Ectodermal cell (in vitro differentiated cells): ENCODE results near the gene C1QA.

Experiments
- H3K27ac ChIP-seq: 2 replicates; pipeline ENCODE4 v1.7.0; 2013; ENCODE audit warnings: mild to moderate bottlenecking, low read depth, low read length; ENCODE audit not compliant: insufficient read depth, poor library complexity, severe bottlenecking
- H3K27me3 ChIP-seq: 2 replicates; pipeline ENCODE4 v1.7.0; 2013; ENCODE audit warnings: mild to moderate bottlenecking, low read length; ENCODE audit not compliant: insufficient read depth, control insufficient read depth, poor library complexity, severe bottlenecking
- H3K36me3 ChIP-seq: one replicate; pipeline ENCODE4 v1.7.0; 2013; ENCODE audit warnings: low read length; ENCODE audit not compliant: control insufficient read depth, insufficient read depth
- H3K4me1 ChIP-seq: one replicate; pipeline ENCODE4 v1.7.0; 2013; ENCODE audit warnings: low read length; ENCODE audit not compliant: control insufficient read depth, insufficient read depth
- H3K4me3 ChIP-seq: 2 replicates; pipeline ENCODE4 v1.7.0; 2013; ENCODE audit warnings: low read depth, low read length, control low read depth; ENCODE audit not compliant: insufficient read depth
- H3K9me3 ChIP-seq: 2 replicates; pipeline ENCODE4 v1.7.0; 2013; ENCODE audit warnings: mild to moderate bottlenecking, low read length, moderate library complexity; ENCODE audit not compliant: control insufficient read depth
- WGBS, 2 experiments: methylation state at CpG; one replicate each; pipeline ENCODE4 v1.1.7; 2013; ENCODE audit warnings: missing lambda C conversion rate in 2 of 2; 5-methylcytosine and 5-hydroxymethylcytosine counted together

The C1QA gene

DNA sequence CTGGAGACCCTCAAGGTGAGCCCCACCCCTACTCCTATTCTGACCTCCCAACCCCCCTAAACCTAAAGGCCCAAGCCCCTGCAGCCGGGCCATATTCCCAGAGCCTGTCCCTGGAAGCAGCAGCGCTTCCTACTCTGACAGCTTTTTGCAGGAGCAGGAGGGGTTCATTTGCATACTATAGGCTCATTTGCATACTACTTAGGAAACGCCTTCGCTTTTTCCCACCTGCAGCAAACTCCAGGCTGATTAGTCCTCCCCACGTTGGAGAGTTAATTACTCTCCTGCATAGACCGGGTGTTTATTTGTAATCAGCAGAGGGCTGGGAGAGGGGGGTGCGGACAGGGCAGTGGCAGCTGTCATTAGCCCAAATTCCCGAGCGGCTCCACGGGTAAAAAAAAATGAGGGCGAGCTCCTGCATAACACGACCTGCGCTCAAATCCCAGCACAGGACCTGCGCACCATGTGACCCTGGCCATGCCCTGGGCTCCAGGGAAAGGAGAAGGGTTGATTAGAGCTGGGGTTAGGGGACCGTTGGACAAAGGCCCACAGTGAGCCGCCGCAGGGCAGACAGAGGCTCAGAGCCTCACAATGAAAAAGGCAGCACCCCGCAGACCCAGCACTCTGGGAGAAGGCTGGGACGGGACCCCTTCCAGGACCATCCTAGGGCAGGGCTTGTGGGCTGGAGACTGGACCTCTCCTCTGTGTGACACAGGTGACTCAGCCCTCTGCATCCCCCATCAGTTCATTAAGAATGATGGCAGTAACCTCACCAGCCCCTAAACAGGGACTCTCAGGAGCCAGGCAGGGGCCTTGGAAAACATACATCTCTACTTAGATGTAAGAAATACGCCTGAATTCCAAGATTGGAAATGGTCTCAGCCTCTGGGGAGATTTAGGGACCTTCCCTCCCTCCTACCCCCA, 9.9 kb upstream of the C1QA start:
- H3K27me3 ChIP-seq, result peaks cover 9% of the 10 kb centered on the region

DNA sequence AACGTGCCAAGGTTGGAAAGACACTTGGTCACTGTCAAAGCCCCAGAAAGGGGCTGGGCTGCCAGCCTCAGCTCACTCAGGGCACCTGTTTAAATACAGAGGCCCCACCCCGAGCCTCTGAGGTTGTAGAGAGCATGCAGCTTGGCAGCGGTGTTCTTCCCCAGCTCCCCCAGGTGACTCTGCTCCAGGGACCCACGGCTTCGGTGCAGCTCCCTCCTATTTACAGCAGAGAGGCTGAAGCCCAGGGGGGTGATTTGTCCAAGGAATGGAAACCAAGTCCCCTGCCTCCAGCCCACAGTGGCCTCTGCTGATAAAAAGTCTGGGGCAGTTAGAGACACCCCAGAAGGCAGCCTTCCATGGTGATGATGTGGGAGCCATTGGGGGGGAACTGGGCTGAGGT, 9.1 kb upstream of the C1QA start:
- H3K27me3 ChIP-seq, result peaks cover 9% of the 10 kb centered on the region
- peaks cover 17% of the 10 kb centered on the region for H3K4me1 ChIP-seq
- no peak overlapping the region for H3K4me3 ChIP-seq
- WGBS, 2 experiments, result 82 to 84% methylated on average over 5 of the region's 5 CpGs
- H3K9me3 ChIP-seq, result no peaks in the 10 kb centered on the region
- no peaks in the 10 kb centered on the region for H3K36me3 ChIP-seq
- H3K27ac ChIP-seq, result no peak overlapping the region

More for the DNA sequence above, 9.9 kb upstream of the C1QA start:
- Histone ChIP-seq H3K4me3 (no peak overlapping the region), H3K27ac (no peak overlapping the region), H3K9me3 (no peaks in the 10 kb centered on the region), H3K4me1 (peaks cover 17% of the 10 kb centered on the region), H3K36me3 (no peaks in the 10 kb centered on the region)
- WGBS, 2 experiments, result 31 to 32% methylated on average over 20 of the region's 20 CpGs

DNA sequence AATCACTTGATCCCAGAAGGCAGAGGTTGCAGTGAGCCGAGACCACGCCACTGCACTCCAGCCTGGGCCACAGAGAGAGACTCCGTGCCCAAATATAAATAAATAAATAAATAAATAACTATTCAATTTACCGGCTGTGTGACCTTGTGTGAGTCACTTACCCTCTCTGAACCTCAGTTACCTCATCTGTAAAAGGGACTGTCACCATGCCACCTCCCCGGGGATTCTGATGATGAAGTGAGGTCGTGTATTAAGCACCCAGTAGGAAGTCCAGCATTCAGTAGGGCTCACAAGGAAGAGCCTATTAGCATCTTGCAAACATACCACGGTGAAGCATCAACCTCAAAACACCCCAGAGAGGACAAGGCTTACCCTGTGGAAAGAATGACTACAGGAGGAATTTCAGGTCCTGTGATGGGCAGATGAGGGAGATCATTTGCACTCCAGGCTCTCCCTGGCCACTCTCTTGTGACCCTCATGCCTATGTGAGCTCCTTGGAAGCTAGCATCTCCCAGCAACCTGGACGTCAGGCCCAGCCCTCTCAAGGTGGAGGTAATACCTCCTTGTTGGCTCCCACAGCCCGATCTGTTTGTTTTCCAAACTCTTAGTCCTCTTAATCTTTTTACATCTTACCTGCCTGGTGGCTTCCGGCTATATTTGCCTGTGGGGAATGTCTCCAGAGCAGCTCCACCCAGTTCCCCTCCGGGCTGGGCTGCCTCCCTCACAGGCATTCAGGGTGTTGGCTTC, 7.6 kb upstream of the C1QA start:
- no peaks in the 10 kb centered on the region for H3K9me3 ChIP-seq
- peaks cover 17% of the 10 kb centered on the region for H3K4me1 ChIP-seq
- no peaks in the 10 kb centered on the region for H3K36me3 ChIP-seq
- no peak overlapping the region for H3K4me3 ChIP-seq
- WGBS, 2 experiments, result 45 to 53% methylated on average over 9 to 10 of the region's 11 CpGs
- no peak overlapping the region for H3K27ac ChIP-seq
- H3K27me3 ChIP-seq, result peaks cover 9% of the 10 kb centered on the region

- Histone ChIP-seq H3K27me3 (peaks cover 9% of the 10 kb centered on the region), H3K36me3 (no peaks in the 10 kb centered on the region), H3K9me3 (no peaks in the 10 kb centered on the region), H3K4me1 (peaks cover 17% of the 10 kb centered on the region), H3K27ac (no peak overlapping the region), H3K4me3 (no peak overlapping the region)
- WGBS, 2 experiments, result 4 to 9% methylated on average over 2 of the region's 2 CpGs
These were observed 6.5 kb upstream of the C1QA start for GRCh38 chr1:22629886-22630285.

- WGBS, 2 experiments, result 92 to 93% methylated on average over 10 of the region's 10 CpGs
- H3K27me3 ChIP-seq, result no peaks in the 10 kb centered on the region
These were observed 2.5 kb upstream of the C1QA start for GRCh38 chr1:22633697-22634463.

DNA sequence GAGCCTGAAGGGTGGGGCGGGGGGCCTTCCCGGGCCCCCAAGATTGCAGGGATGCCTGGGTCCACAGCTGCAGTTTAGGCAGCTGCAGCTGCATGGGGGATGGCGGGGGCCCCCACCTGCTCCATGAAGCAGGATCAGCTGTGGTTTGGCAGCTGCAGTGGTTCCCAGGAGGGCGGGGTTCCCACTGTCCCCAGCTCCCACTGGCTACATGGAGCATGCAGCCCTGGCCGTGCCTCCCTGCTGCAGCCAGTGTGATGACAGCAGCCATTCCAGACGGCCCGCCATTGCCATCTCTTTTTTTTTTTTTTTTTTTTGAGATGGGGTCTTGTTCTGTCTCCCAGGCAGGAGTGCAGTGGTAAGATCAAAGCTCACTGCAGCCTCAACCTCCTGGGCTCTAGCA, 992 bp upstream of the C1QA start:
- 83 to 89% methylated on average over 7 of the region's 7 CpGs for WGBS, 2 experiments
- Histone ChIP-seq H3K4me3 (no peak overlapping the region), H3K36me3 (no peaks in the 10 kb centered on the region), H3K27ac (no peak overlapping the region), H3K9me3 (no peaks in the 10 kb centered on the region), H3K27me3 (no peaks in the 10 kb centered on the region), H3K4me1 (peaks cover under 1% of the 10 kb centered on the region)

More at GRCh38 chr1:22633697-22634463, 2.5 kb upstream of the C1QA start:
- Histone ChIP-seq H3K4me1 (peaks cover 11% of the 10 kb centered on the region), H3K4me3 (no peak overlapping the region), H3K27ac (no peak overlapping the region), H3K36me3 (no peaks in the 10 kb centered on the region), H3K9me3 (no peaks in the 10 kb centered on the region)

DNA sequence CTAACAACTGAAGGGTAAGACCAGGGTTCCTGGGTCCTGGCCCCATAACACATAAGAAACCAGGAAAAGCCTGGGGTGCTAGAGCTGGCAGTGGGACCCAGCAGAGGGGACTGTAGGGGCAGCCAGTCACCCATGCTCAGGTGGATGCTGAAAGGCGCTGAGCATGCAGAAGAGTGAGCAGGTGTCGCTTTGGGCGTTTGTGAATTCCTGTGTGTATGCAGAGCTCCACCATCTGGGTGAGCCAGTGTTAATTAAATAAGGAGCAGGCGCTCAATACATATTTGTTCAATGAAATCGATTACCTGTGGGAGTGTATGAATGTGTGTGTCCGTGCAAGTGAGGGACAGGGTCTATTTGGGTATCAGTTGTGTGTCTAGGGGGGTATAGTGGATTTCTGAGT, 499 bp downstream of the C1QA start:
- H3K27me3 ChIP-seq, result no peaks in the 10 kb centered on the region
- H3K9me3 ChIP-seq, result no peaks in the 10 kb centered on the region
- no peak overlapping the region for H3K4me3 ChIP-seq
- H3K27ac ChIP-seq, result no peak overlapping the region
- H3K36me3 ChIP-seq, result no peaks in the 10 kb centered on the region
- WGBS, 2 experiments, result 89 to 90% methylated on average over 6 of the region's 6 CpGs
- no peaks in the 10 kb centered on the region for H3K4me1 ChIP-seq

DNA sequence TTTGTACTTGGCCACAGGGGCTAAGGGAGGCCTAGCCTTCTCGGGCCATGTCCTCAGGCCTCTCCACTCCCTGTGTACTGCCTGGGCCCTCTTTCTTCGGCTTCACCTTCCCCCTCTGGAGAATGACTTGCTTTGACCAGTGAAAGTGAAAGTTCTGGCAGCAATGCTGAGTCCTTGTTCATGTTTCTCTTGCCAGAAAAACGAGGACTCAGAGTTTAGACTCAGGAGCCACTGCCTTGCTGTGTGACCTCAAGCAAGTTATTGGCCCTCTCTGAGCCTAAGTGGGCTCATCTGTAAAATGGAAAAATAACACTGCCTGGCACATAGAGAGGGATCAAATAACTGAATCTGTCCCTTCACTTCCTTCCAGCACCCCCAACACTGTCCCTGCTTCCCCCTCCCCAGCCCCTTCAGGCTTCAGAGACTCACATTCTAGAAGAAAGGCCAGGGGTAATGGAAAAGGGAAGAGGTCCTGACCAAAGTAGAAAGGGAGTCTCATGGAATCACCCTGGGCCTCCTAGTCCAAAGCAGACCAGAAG, 1.5 kb downstream of the C1QA start:
- no peaks in the 10 kb centered on the region for H3K27me3 ChIP-seq
- H3K9me3 ChIP-seq, result no peaks in the 10 kb centered on the region
- WGBS, 2 experiments, result 79 to 83% methylated on average over 3 of the region's 3 CpGs
- H3K36me3 ChIP-seq, result no peaks in the 10 kb centered on the region
- H3K27ac ChIP-seq, result no peak overlapping the region
- H3K4me1 ChIP-seq, result no peaks in the 10 kb centered on the region
- H3K4me3 ChIP-seq, result no peak overlapping the region

DNA sequence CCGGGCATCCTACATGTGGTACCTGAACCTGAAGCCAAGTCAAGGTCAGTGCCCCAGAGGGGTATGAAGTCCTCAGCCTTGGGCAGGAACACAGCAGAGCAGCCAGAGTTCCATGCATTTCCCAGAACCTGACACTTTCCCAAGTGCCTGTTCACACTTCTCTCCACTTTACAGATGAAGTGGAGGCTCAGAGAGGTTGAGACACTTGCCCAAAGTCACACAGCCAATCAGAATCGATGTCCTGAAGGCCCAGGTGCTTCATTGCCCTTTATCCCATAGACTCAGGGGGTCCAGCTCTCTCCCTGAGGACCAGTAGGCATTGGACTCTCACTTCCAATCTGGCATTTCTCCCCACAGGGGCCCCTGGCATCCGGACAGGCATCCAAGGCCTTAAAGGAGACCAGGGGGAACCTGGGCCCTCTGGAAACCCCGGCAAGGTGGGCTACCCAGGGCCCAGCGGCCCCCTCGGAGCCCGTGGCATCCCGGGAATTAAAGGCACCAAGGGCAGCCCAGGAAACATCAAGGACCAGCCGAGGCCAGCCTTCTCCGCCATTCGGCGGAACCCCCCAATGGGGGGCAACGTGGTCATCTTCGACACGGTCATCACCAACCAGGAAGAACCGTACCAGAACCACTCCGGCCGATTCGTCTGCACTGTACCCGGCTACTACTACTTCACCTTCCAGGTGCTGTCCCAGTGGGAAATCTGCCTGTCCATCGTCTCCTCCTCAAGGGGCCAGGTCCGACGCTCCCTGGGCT, 2.2 kb downstream of the C1QA start:
- Histone ChIP-seq H3K27ac (no peak overlapping the region), H3K4me3 (no peak overlapping the region), H3K27me3 (no peaks in the 10 kb centered on the region), H3K4me1 (no peaks in the 10 kb centered on the region), H3K9me3 (no peaks in the 10 kb centered on the region), H3K36me3 (no peaks in the 10 kb centered on the region)
- WGBS, 2 experiments, result 93% methylated on average over 23 of the region's 23 CpGs
